Peyer's patch (tissue), 4 donors: ENCODE data around the gene POFUT2. TPM values are rescaled to one million over a fixed set of nuclear protein-coding genes. Genes with fewer than 3 reads are reported as not detected.

Source experiments
- DNase-seq, 3 donors: peaks; one replicate each; pipeline ENCODE4 v3.0.0-alpha.2; 2017 to 2019
- H3K27ac ChIP-seq, 4 donors: fragments of 200-600 bp; sonication (generic); one replicate each; pipeline ENCODE4 v1.5.1; 2016 to 2019
- H3K27me3 ChIP-seq, 2 donors: fragments of 200-600 bp; sonication (generic); one replicate each; pipeline ENCODE4 v1.5.1; 2019
- H3K36me3 ChIP-seq, 3 donors: fragments of 200-600 bp; sonication (generic); one replicate each; pipeline ENCODE4 v1.5.1; 2016 to 2019
- H3K4me1 ChIP-seq, 4 donors: fragments of 200-600 bp; sonication (generic); one replicate each; pipeline ENCODE4 v1.5.1; 2016 to 2019
- H3K4me3 ChIP-seq, 4 donors: fragments of 200-600 bp; sonication (generic); 1 replicate in 3 of 4; 2 replicates in 1 of 4; pipeline ENCODE4 v1.5.1; 2016 to 2019; ENCODE audit warnings: mild to moderate bottlenecking in 1 of 4
- H3K9me3 ChIP-seq, 4 donors: fragments of 200-600 bp; sonication (generic); one replicate each; pipeline ENCODE4 v1.5.1; 2016 to 2019; ENCODE audit warnings: mild to moderate bottlenecking in 1 of 4
- POLR2A ChIP-seq, 2 donors: fragments of 450-650 bp; IDR thresholded peaks; one replicate each; pipeline ENCODE4 v1.5.1; 2017; ENCODE audit warnings: antibody characterized with exemption in 2 of 2, mild to moderate bottlenecking in 2 of 2, moderate library complexity in 2 of 2
- total RNA-seq, 4 donors: library from RNA; depleted of rRNA; stranded (reverse); fragments of >200 nt; gene quantifications; one replicate each; pipeline ENCODE4 v1.1.0, GENCODE V29; 2016
- TF ChIP-seq, protein P1 (sequence below), 6 experiments: fragments of 450-650 bp in 4 of 6; fragments of 200-600 bp in 2 of 6; sonication (generic) in 1 of 6; IDR thresholded peaks; one replicate each; pipeline ENCODE4 v1.5.1; 2017 to 2019; ENCODE audit warnings: antibody characterized with exemption in 6 of 6, mild to moderate bottlenecking in 3 of 6, moderate library complexity in 1 of 6

The POFUT2 gene
- total RNA-seq, 4 donors from 2014 or later = 25.6 to 76.4 (median 47.6) TPM

DNA sequence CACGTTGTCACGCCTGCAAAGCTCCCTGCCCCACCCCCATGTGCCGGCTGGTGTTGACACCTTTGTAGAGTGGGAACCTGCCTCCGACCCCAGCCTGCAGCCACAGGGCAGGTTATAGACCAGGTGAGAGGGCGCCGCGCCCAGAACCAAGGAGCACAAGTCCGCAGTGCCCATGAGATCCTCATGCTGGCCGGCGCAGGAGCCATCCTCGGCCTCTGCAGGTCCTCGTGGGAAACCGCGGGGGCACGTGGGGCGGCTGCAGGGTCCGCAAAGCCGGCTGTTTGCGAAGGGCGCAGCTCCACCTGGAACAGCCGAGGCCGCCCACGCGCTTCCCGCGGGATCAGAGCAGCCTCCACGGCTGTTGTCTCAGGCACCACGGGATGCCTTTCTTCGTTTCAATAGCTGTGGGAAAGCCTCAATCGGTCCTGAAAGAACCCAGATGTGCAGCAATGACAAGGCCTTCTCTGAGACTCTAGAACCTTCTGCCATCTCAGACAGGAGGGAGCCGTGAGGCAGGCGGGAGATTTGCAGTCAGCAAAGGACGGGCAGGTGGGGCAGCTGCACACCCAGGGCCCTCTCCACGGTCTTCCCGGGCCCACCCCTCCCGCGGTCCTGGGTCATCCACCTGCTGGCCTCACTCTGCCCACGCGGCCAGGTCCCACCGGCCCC lies 29.9 kb downstream of the POFUT2 start:
- Histone ChIP-seq H3K36me3 (no peaks in the 10 kb centered on the region), H3K27ac (no peak overlapping the region), H3K9me3 (no peaks in the 10 kb centered on the region), H3K27me3 (no peaks in the 10 kb centered on the region), H3K4me3 (no peak overlapping the region), H3K4me1 (no peaks in the 10 kb centered on the region)
- peak in 1 of 3 donors; percentile 13 for DNase-seq
- TF ChIP-seq POLR2A (IDR thresholded peaks at IDR 0.05) = no peak
- TF ChIP-seq, protein P1, sequence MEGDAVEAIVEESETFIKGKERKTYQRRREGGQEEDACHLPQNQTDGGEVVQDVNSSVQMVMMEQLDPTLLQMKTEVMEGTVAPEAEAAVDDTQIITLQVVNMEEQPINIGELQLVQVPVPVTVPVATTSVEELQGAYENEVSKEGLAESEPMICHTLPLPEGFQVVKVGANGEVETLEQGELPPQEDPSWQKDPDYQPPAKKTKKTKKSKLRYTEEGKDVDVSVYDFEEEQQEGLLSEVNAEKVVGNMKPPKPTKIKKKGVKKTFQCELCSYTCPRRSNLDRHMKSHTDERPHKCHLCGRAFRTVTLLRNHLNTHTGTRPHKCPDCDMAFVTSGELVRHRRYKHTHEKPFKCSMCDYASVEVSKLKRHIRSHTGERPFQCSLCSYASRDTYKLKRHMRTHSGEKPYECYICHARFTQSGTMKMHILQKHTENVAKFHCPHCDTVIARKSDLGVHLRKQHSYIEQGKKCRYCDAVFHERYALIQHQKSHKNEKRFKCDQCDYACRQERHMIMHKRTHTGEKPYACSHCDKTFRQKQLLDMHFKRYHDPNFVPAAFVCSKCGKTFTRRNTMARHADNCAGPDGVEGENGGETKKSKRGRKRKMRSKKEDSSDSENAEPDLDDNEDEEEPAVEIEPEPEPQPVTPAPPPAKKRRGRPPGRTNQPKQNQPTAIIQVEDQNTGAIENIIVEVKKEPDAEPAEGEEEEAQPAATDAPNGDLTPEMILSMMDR (IDR thresholded peaks at IDR 0.05) = no peak

DNA sequence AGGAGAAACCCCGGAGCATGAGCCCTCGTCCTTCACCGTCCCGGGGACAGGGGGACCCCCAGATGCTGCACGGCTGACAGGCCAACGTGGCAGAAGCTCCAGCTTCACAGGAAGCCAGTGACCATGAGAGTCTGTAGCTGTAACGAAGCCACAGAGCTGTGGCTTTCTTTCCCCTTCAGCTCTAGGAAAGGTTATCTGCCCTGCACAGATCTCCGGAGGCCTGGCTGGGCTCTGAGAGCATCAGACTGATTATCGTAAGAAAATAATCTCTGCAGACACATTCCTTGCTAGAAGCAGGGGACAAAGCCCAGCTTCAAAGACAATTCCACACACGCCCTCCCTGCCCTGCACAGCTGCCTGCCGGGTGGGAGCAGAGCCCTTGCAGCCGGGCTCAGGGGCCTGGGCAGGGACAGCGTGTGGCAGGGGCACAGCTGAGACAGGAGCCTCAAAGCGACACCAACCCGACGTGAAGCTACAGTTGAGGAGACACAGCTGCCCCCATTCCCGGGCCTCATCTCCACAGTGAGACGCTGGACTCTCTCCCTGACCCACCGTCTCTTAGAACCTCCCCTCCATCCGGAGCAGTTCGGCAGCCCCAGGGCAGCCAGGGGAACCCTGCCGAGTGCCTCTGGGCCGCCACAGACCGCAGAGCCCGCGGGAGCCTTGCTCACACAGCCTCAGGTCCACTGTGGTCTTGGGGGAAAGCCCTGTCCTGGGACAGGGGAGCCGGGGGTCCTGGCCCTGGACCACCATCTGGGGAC lies 30.6 kb downstream of the POFUT2 start:
- H3K27me3 ChIP-seq = no peaks in the 10 kb centered on the region
- DNase-seq = peak in 1 of 3 donors; percentile 13
- H3K4me3 ChIP-seq = no peak overlapping the region

DNA sequence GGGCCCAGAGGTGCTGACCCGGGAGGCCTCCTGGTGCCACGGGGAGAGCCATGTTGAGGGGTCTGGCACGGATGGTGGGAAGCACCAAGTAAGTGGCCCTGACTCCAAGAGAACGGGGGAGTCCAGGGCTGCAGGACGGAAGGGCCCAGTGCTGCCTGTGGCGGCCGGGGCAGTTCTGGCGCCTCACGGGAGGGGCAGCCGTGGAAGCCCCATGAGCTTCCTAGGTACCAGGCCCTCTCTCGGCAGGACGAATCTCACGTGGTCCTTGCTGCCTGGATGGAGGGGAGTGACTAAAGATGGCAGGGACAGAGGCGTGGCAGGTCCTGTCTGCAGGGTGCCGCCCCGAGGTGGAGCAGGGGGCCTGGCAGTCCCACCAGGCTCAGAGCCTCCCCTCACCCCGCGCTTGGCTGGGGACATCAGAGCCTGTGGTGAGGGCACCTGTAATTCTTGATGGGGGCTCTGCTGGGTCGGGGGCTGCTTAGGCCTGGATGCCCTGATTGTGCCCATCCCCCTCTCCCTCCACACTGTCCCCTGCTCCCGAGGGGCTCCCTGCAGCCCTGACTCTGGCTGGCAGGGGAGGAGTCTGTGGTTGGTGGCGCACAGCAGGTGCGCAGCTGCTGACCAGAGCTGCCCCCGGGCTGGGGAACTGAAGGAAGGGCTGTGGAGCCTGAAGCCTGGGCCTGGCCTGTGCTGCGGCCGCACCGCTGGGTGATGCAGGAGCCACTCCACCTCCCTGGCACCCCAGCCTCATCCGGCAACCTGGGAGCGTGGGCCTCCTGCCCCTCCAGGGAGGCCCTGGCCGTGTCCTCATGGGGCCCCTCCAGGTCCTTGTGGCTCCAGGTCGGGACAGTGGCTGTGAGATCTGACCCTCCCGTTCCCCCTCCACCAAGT lies 31.4 kb downstream of the POFUT2 start:
- H3K9me3 ChIP-seq = no peaks in the 10 kb centered on the region
- TF ChIP-seq, protein P1 (IDR thresholded peaks at IDR 0.05) = no peak
- no peak for TF ChIP-seq POLR2A (IDR thresholded peaks at IDR 0.05)
- H3K27ac ChIP-seq = no peak overlapping the region
- no peaks in the 10 kb centered on the region for H3K36me3 ChIP-seq
- no peak for DNase-seq
- H3K4me3 ChIP-seq = no peak overlapping the region
- no peaks in the 10 kb centered on the region for H3K27me3 ChIP-seq
- H3K4me1 ChIP-seq = no peaks in the 10 kb centered on the region

More for the DNA sequence above, 30.6 kb downstream of the POFUT2 start:
- H3K4me1 ChIP-seq = no peaks in the 10 kb centered on the region
- TF ChIP-seq, protein P1 (IDR thresholded peaks at IDR 0.05) = no peak
- no peak for TF ChIP-seq POLR2A (IDR thresholded peaks at IDR 0.05)
- no peak overlapping the region for H3K27ac ChIP-seq
- H3K9me3 ChIP-seq = no peaks in the 10 kb centered on the region
- H3K36me3 ChIP-seq = no peaks in the 10 kb centered on the region

DNA sequence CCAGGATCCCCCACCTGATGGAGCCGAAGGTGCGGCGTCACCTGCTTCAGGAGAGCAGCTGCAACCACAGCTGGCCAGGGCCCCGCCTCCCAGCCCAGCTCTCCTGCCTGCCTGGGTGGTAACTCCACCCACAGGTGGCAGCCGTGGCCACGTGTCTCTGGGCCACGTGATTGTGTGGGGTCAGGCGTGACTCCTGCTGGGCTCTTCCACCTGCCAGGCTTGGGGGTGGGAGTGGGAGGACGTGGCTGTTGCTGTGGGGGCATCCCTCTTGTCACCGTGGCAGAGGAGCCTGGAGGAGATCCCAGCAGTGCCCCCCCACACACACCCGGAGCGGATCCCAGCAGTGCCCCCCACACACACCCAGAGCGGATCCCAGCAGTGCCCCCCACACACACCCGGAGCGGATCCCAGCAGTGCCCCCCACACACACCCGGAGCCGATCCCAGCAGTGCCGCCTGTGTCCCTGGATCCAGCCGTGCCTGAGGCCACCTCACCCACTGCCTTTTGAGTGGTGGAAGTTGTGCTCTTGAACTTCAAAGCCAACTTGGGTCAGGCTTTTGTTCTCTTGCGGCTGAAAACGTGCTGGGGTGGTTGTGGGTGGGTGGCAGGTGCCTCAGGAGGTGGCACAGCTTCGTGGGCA lies 32.2 kb downstream of the POFUT2 start:
- H3K36me3 ChIP-seq = no peaks in the 10 kb centered on the region
- H3K27me3 ChIP-seq = no peaks in the 10 kb centered on the region
- peak; percentile 53 to 76 (median 69) for DNase-seq
- peak overlapping the region in 1 of 4 donors; percentile 38 for H3K4me3 ChIP-seq
- TF ChIP-seq POLR2A (IDR thresholded peaks at IDR 0.05) = no peak
- TF ChIP-seq, protein P1 (IDR thresholded peaks at IDR 0.05) = no peak
- no peaks in the 10 kb centered on the region for H3K9me3 ChIP-seq
- H3K27ac ChIP-seq = no peak overlapping the region
- no peaks in the 10 kb centered on the region for H3K4me1 ChIP-seq

DNA sequence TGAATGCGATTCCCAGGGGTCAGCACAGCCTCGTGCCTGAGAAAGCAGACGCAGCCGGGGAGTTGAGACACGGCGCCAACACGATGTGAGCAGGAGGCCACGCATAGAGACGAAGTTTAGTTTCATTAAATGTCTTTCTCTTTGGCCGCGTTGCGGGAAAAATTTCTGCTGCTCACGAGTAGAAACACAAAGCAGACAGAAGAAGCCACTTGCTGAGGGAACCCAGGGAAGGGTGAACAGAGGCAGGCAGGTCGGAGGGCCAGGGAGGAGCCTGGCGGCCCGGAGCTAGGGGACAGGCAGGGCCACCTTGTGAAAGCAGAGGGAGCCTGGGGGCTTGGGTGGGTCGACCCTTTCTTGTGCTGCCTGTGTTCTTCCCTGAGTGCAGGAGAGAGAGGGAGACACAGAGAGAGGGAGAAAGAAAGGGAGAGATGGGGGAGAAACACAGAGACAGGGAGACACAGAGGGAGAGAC lies 33.2 kb downstream of the POFUT2 start:
- DNase-seq = no peak
- Histone ChIP-seq H3K4me1 (no peaks in the 10 kb centered on the region), H3K27ac (no peak overlapping the region), H3K4me3 (no peak overlapping the region), H3K27me3 (no peaks in the 10 kb centered on the region), H3K9me3 (no peaks in the 10 kb centered on the region), H3K36me3 (no peaks in the 10 kb centered on the region)
- TF ChIP-seq, protein P1 (IDR thresholded peaks at IDR 0.05) = no peak
- no peak for TF ChIP-seq POLR2A (IDR thresholded peaks at IDR 0.05)
